ENCODE measurements around the gene EIF4E1B.

- TF ChIP-seq POU6F1 (CRISPR knock-in tag; IDR thresholded peaks at IDR 0.05; ENCODE audit: borderline replicate concordance, low read depth) (no peak), SNAI2 (CRISPR knock-in tag; IDR thresholded peaks at IDR 0.05) (no peak), ZC3H10 (CRISPR knock-in tag; IDR thresholded peaks at IDR 0.05) (no peak)
These were observed 10.7 kb upstream of the EIF4E1B start for GRCh38 chr5:176619569-176620332.
